Measurements from ENCODE around the gene TACC2.

TACC2 gene

GRCh38 chr10:122296363-122297120 is 307.6 kb downstream of the TACC2 start:
- no peak for TF ChIP-seq ZC3H10 (CRISPR knock-in tag; IDR thresholded peaks at IDR 0.05)
- TF ChIP-seq ZNF8 (CRISPR knock-in tag; IDR thresholded peaks at IDR 0.05): no peak
- no peak for TF ChIP-seq ARNTL (CRISPR knock-in tag; IDR thresholded peaks at IDR 0.05; ENCODE audit: borderline replicate concordance, low read depth)
- no peak for TF ChIP-seq SNAI2 (CRISPR knock-in tag; IDR thresholded peaks at IDR 0.05)
- TF ChIP-seq ZNF565 (CRISPR knock-in tag; conservative IDR thresholded peaks at IDR 0.05; ENCODE audit: low read depth): no peak
- no peak for TF ChIP-seq PPARA (CRISPR knock-in tag; IDR thresholded peaks at IDR 0.05; ENCODE audit: borderline replicate concordance)
- TF ChIP-seq, protein P1, sequence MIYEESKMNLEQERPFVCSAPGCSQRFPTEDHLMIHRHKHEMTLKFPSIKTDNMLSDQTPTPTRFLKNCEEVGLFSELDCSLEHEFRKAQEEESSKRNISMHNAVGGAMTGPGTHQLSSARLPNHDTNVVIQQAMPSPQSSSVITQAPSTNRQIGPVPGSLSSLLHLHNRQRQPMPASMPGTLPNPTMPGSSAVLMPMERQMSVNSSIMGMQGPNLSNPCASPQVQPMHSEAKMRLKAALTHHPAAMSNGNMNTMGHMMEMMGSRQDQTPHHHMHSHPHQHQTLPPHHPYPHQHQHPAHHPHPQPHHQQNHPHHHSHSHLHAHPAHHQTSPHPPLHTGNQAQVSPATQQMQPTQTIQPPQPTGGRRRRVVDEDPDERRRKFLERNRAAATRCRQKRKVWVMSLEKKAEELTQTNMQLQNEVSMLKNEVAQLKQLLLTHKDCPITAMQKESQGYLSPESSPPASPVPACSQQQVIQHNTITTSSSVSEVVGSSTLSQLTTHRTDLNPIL (CRISPR knock-in tag; IDR thresholded peaks at IDR 0.05; ENCODE audit: low read depth): no peak
- TF ChIP-seq, protein P2, sequence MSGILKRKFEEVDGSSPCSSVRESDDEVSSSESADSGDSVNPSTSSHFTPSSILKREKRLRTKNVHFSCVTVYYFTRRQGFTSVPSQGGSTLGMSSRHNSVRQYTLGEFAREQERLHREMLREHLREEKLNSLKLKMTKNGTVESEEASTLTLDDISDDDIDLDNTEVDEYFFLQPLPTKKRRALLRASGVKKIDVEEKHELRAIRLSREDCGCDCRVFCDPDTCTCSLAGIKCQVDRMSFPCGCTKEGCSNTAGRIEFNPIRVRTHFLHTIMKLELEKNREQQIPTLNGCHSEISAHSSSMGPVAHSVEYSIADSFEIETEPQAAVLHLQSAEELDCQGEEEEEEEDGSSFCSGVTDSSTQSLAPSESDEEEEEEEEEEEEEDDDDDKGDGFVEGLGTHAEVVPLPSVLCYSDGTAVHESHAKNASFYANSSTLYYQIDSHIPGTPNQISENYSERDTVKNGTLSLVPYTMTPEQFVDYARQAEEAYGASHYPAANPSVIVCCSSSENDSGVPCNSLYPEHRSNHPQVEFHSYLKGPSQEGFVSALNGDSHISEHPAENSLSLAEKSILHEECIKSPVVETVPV (CRISPR knock-in tag; IDR thresholded peaks at IDR 0.05): no peak
- TF ChIP-seq, protein P3, sequence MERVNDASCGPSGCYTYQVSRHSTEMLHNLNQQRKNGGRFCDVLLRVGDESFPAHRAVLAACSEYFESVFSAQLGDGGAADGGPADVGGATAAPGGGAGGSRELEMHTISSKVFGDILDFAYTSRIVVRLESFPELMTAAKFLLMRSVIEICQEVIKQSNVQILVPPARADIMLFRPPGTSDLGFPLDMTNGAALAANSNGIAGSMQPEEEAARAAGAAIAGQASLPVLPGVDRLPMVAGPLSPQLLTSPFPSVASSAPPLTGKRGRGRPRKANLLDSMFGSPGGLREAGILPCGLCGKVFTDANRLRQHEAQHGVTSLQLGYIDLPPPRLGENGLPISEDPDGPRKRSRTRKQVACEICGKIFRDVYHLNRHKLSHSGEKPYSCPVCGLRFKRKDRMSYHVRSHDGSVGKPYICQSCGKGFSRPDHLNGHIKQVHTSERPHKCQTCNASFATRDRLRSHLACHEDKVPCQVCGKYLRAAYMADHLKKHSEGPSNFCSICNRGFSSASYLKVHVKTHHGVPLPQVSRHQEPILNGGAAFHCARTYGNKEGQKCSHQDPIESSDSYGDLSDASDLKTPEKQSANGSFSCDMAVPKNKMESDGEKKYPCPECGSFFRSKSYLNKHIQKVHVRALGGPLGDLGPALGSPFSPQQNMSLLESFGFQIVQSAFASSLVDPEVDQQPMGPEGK (CRISPR knock-in tag; IDR thresholded peaks at IDR 0.05; ENCODE audit: borderline replicate concordance): no peak
- no peak for TF ChIP-seq ZNF70 (CRISPR knock-in tag; IDR thresholded peaks at IDR 0.05)
- no peak for TF ChIP-seq ESRRG (CRISPR knock-in tag; IDR thresholded peaks at IDR 0.05)
- TF ChIP-seq TOX (CRISPR knock-in tag; IDR thresholded peaks at IDR 0.05; ENCODE audit: borderline replicate concordance): no peak
- ATAC-seq: no peak

- no peak for ATAC-seq
- no peak for TF ChIP-seq ISL1 (CRISPR knock-in tag; IDR thresholded peaks at IDR 0.05)
- no peak for TF ChIP-seq RARB (CRISPR knock-in tag; IDR thresholded peaks at IDR 0.05)
- TF ChIP-seq TCF4 (CRISPR knock-in tag; IDR thresholded peaks at IDR 0.05; ENCODE audit: borderline replicate concordance): no peak
- no peak for TF ChIP-seq ZNF70 (CRISPR knock-in tag; IDR thresholded peaks at IDR 0.05)
- no peak for TF ChIP-seq ARNTL (CRISPR knock-in tag; IDR thresholded peaks at IDR 0.05; ENCODE audit: borderline replicate concordance, low read depth)
- TF ChIP-seq OSR1 (CRISPR knock-in tag; IDR thresholded peaks at IDR 0.05): no peak
- no peak for TF ChIP-seq TSHZ2 (CRISPR knock-in tag; IDR thresholded peaks at IDR 0.05)
- no peak for TF ChIP-seq TOX (CRISPR knock-in tag; IDR thresholded peaks at IDR 0.05; ENCODE audit: borderline replicate concordance)
- TF ChIP-seq ZC3H10 (CRISPR knock-in tag; IDR thresholded peaks at IDR 0.05): no peak
- no peak for TF ChIP-seq SNAI2 (CRISPR knock-in tag; IDR thresholded peaks at IDR 0.05)
- TF ChIP-seq POU6F1 (CRISPR knock-in tag; IDR thresholded peaks at IDR 0.05; ENCODE audit: borderline replicate concordance, low read depth): no peak
- no peak for TF ChIP-seq ZFP30 (CRISPR knock-in tag; IDR thresholded peaks at IDR 0.05)
Observed at GRCh38 chr10:122297583-122297982, 308.6 kb downstream of the TACC2 start.

DNA sequence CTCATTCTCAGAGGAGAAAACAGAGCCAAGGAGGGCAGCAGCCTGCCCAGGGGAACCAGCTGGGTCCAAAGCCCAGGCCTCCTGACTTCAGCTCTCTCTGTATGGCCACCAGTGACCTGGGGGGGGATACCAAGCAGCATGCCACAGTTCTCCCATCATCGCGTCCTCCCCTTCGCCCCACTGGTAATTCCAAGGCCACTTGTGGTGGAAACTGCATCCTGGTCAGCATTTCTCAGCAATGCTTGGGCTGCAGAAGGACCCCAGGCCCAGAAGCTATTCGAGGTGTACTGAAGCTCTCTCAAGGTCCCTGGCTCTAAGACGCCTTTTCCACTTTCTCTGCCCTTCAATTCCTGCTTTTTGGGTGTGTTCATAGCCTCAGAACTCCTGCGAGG is 309.2 kb downstream of the TACC2 start:
- TF ChIP-seq ZFP30 (CRISPR knock-in tag; IDR thresholded peaks at IDR 0.05) (no peak), RARB (CRISPR knock-in tag; IDR thresholded peaks at IDR 0.05) (no peak), BACH2 (CRISPR knock-in tag; IDR thresholded peaks at IDR 0.05; ENCODE audit: borderline replicate concordance) (no peak), TCF4 (CRISPR knock-in tag; IDR thresholded peaks at IDR 0.05; ENCODE audit: borderline replicate concordance) (no peak), TOX (CRISPR knock-in tag; IDR thresholded peaks at IDR 0.05; ENCODE audit: borderline replicate concordance) (no peak), ARNTL (CRISPR knock-in tag; IDR thresholded peaks at IDR 0.05; ENCODE audit: borderline replicate concordance, low read depth) (no peak), TSHZ2 (CRISPR knock-in tag; IDR thresholded peaks at IDR 0.05) (no peak), ZFP3 (CRISPR knock-in tag; IDR thresholded peaks at IDR 0.05) (no peak), ESRRG (CRISPR knock-in tag; IDR thresholded peaks at IDR 0.05) (no peak), ZNF8 (CRISPR knock-in tag; IDR thresholded peaks at IDR 0.05) (no peak), OSR1 (CRISPR knock-in tag; IDR thresholded peaks at IDR 0.05) (no peak), ISL1 (CRISPR knock-in tag; IDR thresholded peaks at IDR 0.05) (no peak), SNAI2 (CRISPR knock-in tag; IDR thresholded peaks at IDR 0.05) (no peak)
- TF ChIP-seq, protein P2 (CRISPR knock-in tag; IDR thresholded peaks at IDR 0.05): no peak
- ATAC-seq: no peak

Measured in SK-N-SH treated with all-trans-retinoic acid at 6 μM for 48 hours (cell line).